Calu3 (cell line): Measurements from ENCODE around the gene P2RX3. TPM values are rescaled to one million over a fixed set of nuclear protein-coding genes. Genes with fewer than 3 reads are reported as not detected.
"Not testable (repeated sequence)": the region's sequence is repeated elsewhere in the genome, so short reads cannot be mapped to it uniquely, and the experiment has no call there.

Experiments used
- BruUV-seq: library from RNA; stranded (reverse); fragments of 400-500 nt; replicated peaks from 2 replicates; lab custom pipeline; 2021; lab: Mats Ljungman, UMichigan
- CTCF ChIA-PET: fragments of 300-600 bp; sonication (Branson Sonifier 250); formaldehyde crosslinking; loops from one replicate; lab custom pipeline; 2022; ENCODE audit warnings: antibody characterized with exemption; lab: Charles Lee
- DNase-seq: peaks from one replicate; pipeline ENCODE4 v3.0.0; 2022
- H3K27ac Mint-ChIP-seq: one replicate; pipeline ENCODE4 v1.8.0; 2022; ENCODE audit warnings: mixed read lengths; ENCODE audit not compliant: unreplicated experiment
- H3K27me3 Mint-ChIP-seq: one replicate; pipeline ENCODE4 v1.8.0; 2022; ENCODE audit warnings: mixed read lengths; ENCODE audit not compliant: unreplicated experiment
- H3K36me3 Mint-ChIP-seq: one replicate; pipeline ENCODE4 v1.8.0; 2022; ENCODE audit warnings: mild to moderate bottlenecking, moderate library complexity, mixed read lengths; ENCODE audit not compliant: insufficient read depth, unreplicated experiment
- H3K4me1 Mint-ChIP-seq: one replicate; pipeline ENCODE4 v1.8.0; 2022; ENCODE audit warnings: mild to moderate bottlenecking, low read depth, mixed read lengths; ENCODE audit not compliant: unreplicated experiment
- H3K4me3 Mint-ChIP-seq: one replicate; pipeline ENCODE4 v1.8.0; 2022; ENCODE audit warnings: mild to moderate bottlenecking, low read depth, moderate library complexity, mixed read lengths; ENCODE audit not compliant: unreplicated experiment
- H3K9me3 Mint-ChIP-seq: one replicate; pipeline ENCODE4 v1.8.0; 2022; ENCODE audit warnings: low read depth, mixed read lengths; ENCODE audit not compliant: unreplicated experiment
- intact Hi-C: fragments of 100-400 bp; cut with micrococcal nuclease; formaldehyde crosslinking; loops from one replicate; pipeline ENCODE4 v1.10.0; 2022; ENCODE audit not compliant: unreplicated experiment
- total RNA-seq: library from RNA; stranded (reverse); gene quantifications from 2 replicates; pipeline ENCODE4 v1.2.3, GENCODE V29; 2022
- TF ChIP-seq, protein P1 (sequence below): fragments of 200-600 bp; IDR thresholded peaks from one replicate; pipeline ENCODE4 v1.8.0; 2022; ENCODE audit warnings: antibody characterized with exemption; ENCODE audit not compliant: unreplicated experiment

P2RX3 gene
- total RNA-seq, 1 experiment from 2014 or later = not detected

DNA sequence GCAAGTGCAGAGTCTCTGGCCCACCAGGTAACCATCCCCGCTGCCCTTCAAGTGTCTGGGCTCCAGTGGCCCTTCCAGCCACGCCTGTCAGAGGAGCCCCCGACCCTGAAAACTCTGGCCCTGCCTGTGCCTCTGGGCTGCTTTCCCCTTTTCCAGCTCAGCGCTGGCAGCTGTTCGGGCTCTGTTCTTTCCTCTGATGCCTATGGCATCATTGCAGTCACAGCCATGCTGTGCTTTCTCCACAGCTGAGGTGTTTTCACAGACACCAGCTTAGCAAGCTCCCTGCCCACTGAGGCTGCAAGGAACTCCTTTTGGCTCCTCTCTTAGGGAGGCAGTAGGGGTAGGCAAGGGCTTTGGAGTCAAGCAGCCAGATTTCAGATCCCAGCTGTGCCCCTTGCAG lies 21.2 kb downstream of the P2RX3 start:
- intact Hi-C loops = no loop called here
- Mint-ChIP-seq H3K4me1 (peaks cover 6% of the 10 kb centered on the region), H3K36me3 (no peaks in the 10 kb centered on the region), H3K4me3 (no peak overlapping the region), H3K27me3 (peaks cover 40% of the 10 kb centered on the region), H3K9me3 (no peaks in the 10 kb centered on the region), H3K27ac (no peak overlapping the region)
- BruUV-seq = no TSS peak
- CTCF ChIA-PET = interaction anchor here (0.6 kb wide), 1 partner anchor 14 kb away, joined by 4 read pairs; no protein-coding TSS in a partner anchor
- TF ChIP-seq, protein P1, sequence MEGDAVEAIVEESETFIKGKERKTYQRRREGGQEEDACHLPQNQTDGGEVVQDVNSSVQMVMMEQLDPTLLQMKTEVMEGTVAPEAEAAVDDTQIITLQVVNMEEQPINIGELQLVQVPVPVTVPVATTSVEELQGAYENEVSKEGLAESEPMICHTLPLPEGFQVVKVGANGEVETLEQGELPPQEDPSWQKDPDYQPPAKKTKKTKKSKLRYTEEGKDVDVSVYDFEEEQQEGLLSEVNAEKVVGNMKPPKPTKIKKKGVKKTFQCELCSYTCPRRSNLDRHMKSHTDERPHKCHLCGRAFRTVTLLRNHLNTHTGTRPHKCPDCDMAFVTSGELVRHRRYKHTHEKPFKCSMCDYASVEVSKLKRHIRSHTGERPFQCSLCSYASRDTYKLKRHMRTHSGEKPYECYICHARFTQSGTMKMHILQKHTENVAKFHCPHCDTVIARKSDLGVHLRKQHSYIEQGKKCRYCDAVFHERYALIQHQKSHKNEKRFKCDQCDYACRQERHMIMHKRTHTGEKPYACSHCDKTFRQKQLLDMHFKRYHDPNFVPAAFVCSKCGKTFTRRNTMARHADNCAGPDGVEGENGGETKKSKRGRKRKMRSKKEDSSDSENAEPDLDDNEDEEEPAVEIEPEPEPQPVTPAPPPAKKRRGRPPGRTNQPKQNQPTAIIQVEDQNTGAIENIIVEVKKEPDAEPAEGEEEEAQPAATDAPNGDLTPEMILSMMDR = no peak
- DNase-seq = no peak

DNA sequence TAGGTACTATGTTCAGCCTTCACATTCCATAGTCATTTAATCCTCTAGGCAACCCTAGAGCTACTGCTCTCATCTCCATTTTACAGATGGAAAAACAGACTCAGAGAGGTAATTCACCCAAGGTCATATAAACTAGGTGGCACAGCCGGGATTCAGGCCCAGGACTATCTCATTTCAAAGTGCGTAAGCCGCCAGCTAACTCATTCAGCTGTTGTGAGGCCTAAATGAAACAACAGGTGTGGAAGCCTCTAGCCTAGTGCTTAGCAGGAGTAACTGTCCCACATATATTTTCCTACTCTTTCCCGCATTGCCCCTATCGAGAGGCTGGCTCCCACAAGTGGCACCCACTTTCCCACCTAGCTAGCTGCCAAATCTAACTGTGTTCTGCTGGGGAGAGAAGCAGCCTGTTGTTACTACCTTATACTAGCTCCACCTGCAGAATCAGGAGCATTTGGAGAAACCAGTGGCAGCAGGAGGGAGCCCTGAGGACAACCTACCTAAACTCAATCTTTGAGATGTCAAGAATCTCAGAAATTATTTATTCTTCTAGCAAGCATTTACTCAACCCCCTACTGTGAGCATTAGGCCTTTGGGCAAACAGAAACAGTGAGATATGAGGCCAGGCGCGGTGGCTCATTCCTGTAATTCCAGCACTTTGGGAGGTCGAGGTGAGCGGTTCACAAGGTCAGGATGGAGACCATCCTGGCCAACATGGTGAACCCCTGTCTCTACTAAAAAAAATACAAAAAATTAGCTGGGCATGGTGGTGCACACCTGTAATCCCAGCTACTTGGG lies 21.9 kb downstream of the P2RX3 start:
- Mint-ChIP-seq H3K4me1 (peaks cover 6% of the 10 kb centered on the region), H3K9me3 (no peaks in the 10 kb centered on the region), H3K4me3 (no peak overlapping the region), H3K27ac (no peak overlapping the region), H3K27me3 (peaks cover 40% of the 10 kb centered on the region), H3K36me3 (no peaks in the 10 kb centered on the region)
- no peak for DNase-seq
- intact Hi-C loops = no loop called here
- TF ChIP-seq, protein P1 = no peak
- BruUV-seq = no TSS peak
- CTCF ChIA-PET = interaction anchor here (0.6 kb wide), 2 partner anchors 10 to 14 kb away, joined by 4 read pairs; no protein-coding TSS in a partner anchor

DNA sequence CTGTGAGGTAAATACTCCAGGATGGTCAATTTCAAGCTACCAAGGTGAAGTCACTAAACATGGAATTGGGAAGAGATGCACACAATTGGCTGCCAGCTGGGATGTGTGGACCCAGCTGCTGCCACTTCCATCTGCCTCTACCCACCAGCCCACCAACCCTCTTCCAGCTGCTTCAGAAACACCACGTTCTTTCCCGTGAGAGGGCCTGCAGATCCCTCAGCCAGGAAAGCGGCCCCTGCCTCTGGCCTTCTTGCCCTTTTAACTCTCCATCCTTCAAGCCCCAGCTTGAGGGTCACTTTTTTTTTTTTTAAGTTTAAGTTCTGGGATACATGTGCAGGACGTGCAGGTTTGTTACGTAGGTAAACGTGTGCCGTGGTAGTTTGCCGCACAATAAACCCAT lies 22.8 kb downstream of the P2RX3 start:
- no peak for DNase-seq
- BruUV-seq = no TSS peak
- H3K9me3 Mint-ChIP-seq = no peaks in the 10 kb centered on the region
- CTCF ChIA-PET = interaction anchor here (0.7 kb wide), 1 partner anchor 19 kb away, joined by 3 read pairs; no protein-coding TSS in a partner anchor
- H3K27me3 Mint-ChIP-seq = peaks cover 47% of the 10 kb centered on the region
- intact Hi-C loops = no loop called here
- H3K4me3 Mint-ChIP-seq = no peak overlapping the region
- no peaks in the 10 kb centered on the region for H3K36me3 Mint-ChIP-seq
- TF ChIP-seq, protein P1 = no peak
- peaks cover 6% of the 10 kb centered on the region for H3K4me1 Mint-ChIP-seq
- no peak overlapping the region for H3K27ac Mint-ChIP-seq

DNA sequence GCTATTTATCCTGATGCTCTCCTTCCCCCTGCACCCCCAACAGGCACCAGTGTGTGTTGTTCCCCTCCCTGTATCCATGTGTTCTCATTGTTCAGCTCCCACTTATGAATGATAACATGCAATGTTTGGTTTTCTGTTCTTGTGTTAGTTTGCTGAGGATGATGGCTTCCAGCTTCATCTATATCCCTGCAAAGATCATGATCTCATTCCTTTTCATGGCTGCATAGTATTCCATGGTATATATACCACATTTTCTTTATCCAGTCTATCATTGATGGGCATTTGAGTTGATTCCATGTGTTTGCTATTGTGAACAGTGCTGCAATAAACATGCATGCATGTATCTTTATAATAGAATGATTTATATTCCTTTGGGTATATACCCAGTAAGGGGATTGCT lies 23.3 kb downstream of the P2RX3 start:
- intact Hi-C loops, H3K27ac Mint-ChIP-seq, H3K9me3 Mint-ChIP-seq, H3K4me3 Mint-ChIP-seq, BruUV-seq, CTCF ChIA-PET, H3K36me3 Mint-ChIP-seq, H3K4me1 Mint-ChIP-seq, DNase-seq: not testable (repeated sequence)
- peaks cover 52% of the 10 kb centered on the region for H3K27me3 Mint-ChIP-seq

DNA sequence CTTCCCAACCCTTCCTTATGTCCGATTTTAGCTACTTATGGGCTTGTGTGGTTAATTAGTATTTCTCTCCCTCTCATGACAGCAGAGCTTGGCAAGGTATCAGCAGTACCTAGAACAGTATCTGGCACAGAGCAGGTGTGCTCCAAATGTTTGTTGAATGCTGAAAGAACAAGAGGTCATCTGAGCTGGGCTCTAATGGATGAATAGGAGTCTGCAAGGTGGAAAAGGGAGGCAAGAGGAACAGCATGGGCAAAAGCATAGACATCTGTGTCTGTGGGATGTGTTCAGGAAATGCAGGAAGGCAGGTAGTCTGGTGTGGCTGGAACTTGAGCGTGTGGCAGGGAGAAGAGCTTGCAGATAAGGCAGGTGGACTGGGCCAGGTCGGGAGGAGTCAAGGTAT lies 23.8 kb downstream of the P2RX3 start:
- CTCF ChIA-PET = no interaction called here

More for the DNA sequence above, 23.8 kb downstream of the P2RX3 start:
- DNase-seq = no peak
- Mint-ChIP-seq H3K4me3 (no peak overlapping the region), H3K9me3 (no peaks in the 10 kb centered on the region), H3K27me3 (peaks cover 57% of the 10 kb centered on the region), H3K36me3 (no peaks in the 10 kb centered on the region), H3K27ac (no peak overlapping the region), H3K4me1 (peaks cover 6% of the 10 kb centered on the region)
- TF ChIP-seq, protein P1 = no peak
- intact Hi-C loops = no loop called here
- no TSS peak for BruUV-seq
